A549 (cell line): ENCODE results near the gene ABHD8.

Source experiments
- CEBPB ChIP-seq, 2 experiments: fragments of >200 bp in 1 of 2; sonication (Bioruptor Twin) in 1 of 2; formaldehyde crosslinking in 1 of 2; IDR thresholded peaks; 2 replicates each; pipeline ENCODE4 v1.6.1; 2012 to 2016
- E2F6 ChIP-seq: IDR thresholded peaks from 2 replicates; pipeline ENCODE4 v1.6.1; 2012; ENCODE audit warnings: low read depth, borderline replicate concordance
- EP300 ChIP-seq, 2 experiments: fragments of >200 bp; sonication (Bioruptor Twin); formaldehyde crosslinking; IDR thresholded peaks; 2 replicates in 1 of 2; 3 replicates in 1 of 2; pipeline ENCODE4 v1.6.1; 2016 to 2017
- MAZ ChIP-seq: fragments of 150-350 bp; IDR thresholded peaks from 2 replicates; pipeline ENCODE4 v1.6.1; 2014; ENCODE audit warnings: antibody characterized with exemption, low read depth, low read length, borderline replicate concordance
- POLR2A ChIP-seq: IDR thresholded peaks from 2 replicates; pipeline ENCODE4 v1.6.1; 2012; ENCODE audit warnings: mild to moderate bottlenecking, low read length
- SREBF2 ChIP-seq: fragments of 450-650 bp; IDR thresholded peaks from 2 replicates; pipeline ENCODE4 v1.6.1; 2014; ENCODE audit warnings: mild to moderate bottlenecking, moderate library complexity
- TF ChIP-seq, protein P1 (sequence below): fragments of >200 bp; sonication (Bioruptor Twin); formaldehyde crosslinking; IDR thresholded peaks from 3 replicates; pipeline ENCODE4 v1.5.1; 2016

GRCh38 chr19:17329366-17330261, 26.4 kb upstream of the ABHD8 start:
- TF ChIP-seq, protein P1, sequence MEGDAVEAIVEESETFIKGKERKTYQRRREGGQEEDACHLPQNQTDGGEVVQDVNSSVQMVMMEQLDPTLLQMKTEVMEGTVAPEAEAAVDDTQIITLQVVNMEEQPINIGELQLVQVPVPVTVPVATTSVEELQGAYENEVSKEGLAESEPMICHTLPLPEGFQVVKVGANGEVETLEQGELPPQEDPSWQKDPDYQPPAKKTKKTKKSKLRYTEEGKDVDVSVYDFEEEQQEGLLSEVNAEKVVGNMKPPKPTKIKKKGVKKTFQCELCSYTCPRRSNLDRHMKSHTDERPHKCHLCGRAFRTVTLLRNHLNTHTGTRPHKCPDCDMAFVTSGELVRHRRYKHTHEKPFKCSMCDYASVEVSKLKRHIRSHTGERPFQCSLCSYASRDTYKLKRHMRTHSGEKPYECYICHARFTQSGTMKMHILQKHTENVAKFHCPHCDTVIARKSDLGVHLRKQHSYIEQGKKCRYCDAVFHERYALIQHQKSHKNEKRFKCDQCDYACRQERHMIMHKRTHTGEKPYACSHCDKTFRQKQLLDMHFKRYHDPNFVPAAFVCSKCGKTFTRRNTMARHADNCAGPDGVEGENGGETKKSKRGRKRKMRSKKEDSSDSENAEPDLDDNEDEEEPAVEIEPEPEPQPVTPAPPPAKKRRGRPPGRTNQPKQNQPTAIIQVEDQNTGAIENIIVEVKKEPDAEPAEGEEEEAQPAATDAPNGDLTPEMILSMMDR = no peak
- TF ChIP-seq POLR2A = no peak
- TF ChIP-seq EP300 (IDR thresholded peaks at IDR 0.05) = no peak
- no peak for TF ChIP-seq MAZ
- TF ChIP-seq SREBF2 = no peak
- TF ChIP-seq CEBPB (IDR thresholded peaks at IDR 0.05) = no peak
- TF ChIP-seq E2F6 = no peak
